ENCODE results near the gene HOOK2.

The HOOK2 gene

DNA sequence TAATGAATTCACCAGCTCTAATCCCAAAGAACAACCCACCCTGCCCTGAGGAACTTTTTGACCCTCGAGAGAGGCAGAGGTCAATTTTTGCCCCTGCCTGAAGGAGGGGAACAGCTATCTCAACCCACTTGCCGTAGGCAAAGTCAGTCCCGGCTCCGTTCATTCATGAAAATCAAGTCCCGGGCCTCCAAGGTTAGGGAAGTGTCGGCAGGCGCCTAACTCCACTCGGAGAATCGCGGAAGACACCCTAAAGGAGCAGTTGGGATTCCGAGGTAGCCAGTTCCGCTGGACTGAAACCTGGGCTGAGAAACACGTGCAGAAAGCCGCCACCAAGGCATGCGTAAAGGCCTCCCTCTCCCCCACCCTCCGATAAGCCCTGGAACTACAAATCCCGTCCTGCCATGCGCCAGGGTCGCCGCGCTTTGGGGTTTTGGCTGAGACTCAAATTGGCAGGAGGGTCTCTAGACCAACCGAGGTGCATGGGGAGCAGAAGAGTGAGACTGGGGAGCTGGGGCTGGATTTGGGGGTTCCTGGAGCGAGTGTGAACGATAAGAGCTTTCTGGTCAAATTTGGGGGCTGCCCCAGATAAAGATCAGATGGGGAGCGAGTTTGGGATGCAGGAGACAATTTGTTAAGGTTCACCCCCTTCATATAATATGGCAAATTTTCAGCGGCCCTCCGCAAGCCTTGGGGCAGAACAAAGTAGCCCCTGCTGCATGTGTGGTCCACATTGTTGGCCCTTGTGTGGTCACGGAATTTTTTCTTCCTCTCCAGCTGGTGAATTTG is 51.5 kb downstream of the HOOK2 start, which contains the start of gene TNPO2 (continued):
- TF ChIP-seq, protein P1, sequence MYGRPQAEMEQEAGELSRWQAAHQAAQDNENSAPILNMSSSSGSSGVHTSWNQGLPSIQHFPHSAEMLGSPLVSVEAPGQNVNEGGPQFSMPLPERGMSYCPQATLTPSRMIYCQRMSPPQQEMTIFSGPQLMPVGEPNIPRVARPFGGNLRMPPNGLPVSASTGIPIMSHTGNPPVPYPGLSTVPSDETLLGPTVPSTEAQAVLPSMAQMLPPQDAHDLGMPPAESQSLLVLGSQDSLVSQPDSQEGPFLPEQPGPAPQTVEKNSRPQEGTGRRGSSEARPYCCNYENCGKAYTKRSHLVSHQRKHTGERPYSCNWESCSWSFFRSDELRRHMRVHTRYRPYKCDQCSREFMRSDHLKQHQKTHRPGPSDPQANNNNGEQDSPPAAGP (tag by site-specific recombination; IDR thresholded peaks at IDR 0.05) = 0 out of 2 replicates have a peak, but pooled peaks have one; percentile 33
- TF ChIP-seq ZIC2 (tag by site-specific recombination; IDR thresholded peaks at IDR 0.05) (no peak), MEIS1 (CRISPR knock-in tag; IDR thresholded peaks at IDR 0.05; ENCODE audit: borderline replicate concordance) (no peak), PRDM1 (tag by site-specific recombination; IDR thresholded peaks at IDR 0.05) (no peak), ZFHX2 (tag by site-specific recombination; conservative IDR thresholded peaks at IDR 0.05) (no peak), ZNF155 (tag by site-specific recombination; IDR thresholded peaks at IDR 0.05) (no peak), WT1 (tag by site-specific recombination; IDR thresholded peaks at IDR 0.05) (no peak), RBAK (tag by site-specific recombination; IDR thresholded peaks at IDR 0.05) (no peak), ZBTB26 (tag by site-specific recombination; optimal IDR thresholded peaks at IDR 0.05) (peak; percentile 35), ZBTB17 (tag by site-specific recombination; IDR thresholded peaks at IDR 0.05) (peak; percentile 54), ZNF10 (tag by site-specific recombination; IDR thresholded peaks at IDR 0.05) (no peak), TCF7L2 (IDR thresholded peaks at IDR 0.05; ENCODE audit: borderline replicate concordance, low read depth, low read length) (no peak), ZNF624 (tag by site-specific recombination; IDR thresholded peaks at IDR 0.05) (no peak), ZNF776 (tag by site-specific recombination; IDR thresholded peaks at IDR 0.05; ENCODE audit: borderline replicate concordance) (no peak), ZBTB8A (tag by site-specific recombination; IDR thresholded peaks at IDR 0.05) (no peak), ZNF169 (tag by site-specific recombination; IDR thresholded peaks at IDR 0.05) (no peak), ZNF24 (tag by site-specific recombination; IDR thresholded peaks at IDR 0.05) (no peak), EGR2 (tag by site-specific recombination; IDR thresholded peaks at IDR 0.05; ENCODE audit: low read depth) (no peak), SETDB1 (IDR thresholded peaks at IDR 0.05; ENCODE audit: insufficient read length, low read length) (no peak), ZNF777 (tag by site-specific recombination; IDR thresholded peaks at IDR 0.05; ENCODE audit: borderline replicate concordance) (no peak), ZNF707 (tag by site-specific recombination; IDR thresholded peaks at IDR 0.05) (no peak), ZNF202 (tag by site-specific recombination; IDR thresholded peaks at IDR 0.05; ENCODE audit: borderline replicate concordance) (no peak), ZNF146 (tag by site-specific recombination; IDR thresholded peaks at IDR 0.05) (no peak), ZNF677 (tag by site-specific recombination; IDR thresholded peaks at IDR 0.05) (no peak), SP3 (tag by site-specific recombination; IDR thresholded peaks at IDR 0.05) (peak; percentile 49; the same call in 1 of the 2 replicates)
- TF ChIP-seq, protein P2, sequence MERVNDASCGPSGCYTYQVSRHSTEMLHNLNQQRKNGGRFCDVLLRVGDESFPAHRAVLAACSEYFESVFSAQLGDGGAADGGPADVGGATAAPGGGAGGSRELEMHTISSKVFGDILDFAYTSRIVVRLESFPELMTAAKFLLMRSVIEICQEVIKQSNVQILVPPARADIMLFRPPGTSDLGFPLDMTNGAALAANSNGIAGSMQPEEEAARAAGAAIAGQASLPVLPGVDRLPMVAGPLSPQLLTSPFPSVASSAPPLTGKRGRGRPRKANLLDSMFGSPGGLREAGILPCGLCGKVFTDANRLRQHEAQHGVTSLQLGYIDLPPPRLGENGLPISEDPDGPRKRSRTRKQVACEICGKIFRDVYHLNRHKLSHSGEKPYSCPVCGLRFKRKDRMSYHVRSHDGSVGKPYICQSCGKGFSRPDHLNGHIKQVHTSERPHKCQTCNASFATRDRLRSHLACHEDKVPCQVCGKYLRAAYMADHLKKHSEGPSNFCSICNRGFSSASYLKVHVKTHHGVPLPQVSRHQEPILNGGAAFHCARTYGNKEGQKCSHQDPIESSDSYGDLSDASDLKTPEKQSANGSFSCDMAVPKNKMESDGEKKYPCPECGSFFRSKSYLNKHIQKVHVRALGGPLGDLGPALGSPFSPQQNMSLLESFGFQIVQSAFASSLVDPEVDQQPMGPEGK (tag by site-specific recombination; IDR thresholded peaks at IDR 0.05) = peak; percentile 36; the same call in 1 of the 2 replicates
- TF ChIP-seq, protein P3, sequence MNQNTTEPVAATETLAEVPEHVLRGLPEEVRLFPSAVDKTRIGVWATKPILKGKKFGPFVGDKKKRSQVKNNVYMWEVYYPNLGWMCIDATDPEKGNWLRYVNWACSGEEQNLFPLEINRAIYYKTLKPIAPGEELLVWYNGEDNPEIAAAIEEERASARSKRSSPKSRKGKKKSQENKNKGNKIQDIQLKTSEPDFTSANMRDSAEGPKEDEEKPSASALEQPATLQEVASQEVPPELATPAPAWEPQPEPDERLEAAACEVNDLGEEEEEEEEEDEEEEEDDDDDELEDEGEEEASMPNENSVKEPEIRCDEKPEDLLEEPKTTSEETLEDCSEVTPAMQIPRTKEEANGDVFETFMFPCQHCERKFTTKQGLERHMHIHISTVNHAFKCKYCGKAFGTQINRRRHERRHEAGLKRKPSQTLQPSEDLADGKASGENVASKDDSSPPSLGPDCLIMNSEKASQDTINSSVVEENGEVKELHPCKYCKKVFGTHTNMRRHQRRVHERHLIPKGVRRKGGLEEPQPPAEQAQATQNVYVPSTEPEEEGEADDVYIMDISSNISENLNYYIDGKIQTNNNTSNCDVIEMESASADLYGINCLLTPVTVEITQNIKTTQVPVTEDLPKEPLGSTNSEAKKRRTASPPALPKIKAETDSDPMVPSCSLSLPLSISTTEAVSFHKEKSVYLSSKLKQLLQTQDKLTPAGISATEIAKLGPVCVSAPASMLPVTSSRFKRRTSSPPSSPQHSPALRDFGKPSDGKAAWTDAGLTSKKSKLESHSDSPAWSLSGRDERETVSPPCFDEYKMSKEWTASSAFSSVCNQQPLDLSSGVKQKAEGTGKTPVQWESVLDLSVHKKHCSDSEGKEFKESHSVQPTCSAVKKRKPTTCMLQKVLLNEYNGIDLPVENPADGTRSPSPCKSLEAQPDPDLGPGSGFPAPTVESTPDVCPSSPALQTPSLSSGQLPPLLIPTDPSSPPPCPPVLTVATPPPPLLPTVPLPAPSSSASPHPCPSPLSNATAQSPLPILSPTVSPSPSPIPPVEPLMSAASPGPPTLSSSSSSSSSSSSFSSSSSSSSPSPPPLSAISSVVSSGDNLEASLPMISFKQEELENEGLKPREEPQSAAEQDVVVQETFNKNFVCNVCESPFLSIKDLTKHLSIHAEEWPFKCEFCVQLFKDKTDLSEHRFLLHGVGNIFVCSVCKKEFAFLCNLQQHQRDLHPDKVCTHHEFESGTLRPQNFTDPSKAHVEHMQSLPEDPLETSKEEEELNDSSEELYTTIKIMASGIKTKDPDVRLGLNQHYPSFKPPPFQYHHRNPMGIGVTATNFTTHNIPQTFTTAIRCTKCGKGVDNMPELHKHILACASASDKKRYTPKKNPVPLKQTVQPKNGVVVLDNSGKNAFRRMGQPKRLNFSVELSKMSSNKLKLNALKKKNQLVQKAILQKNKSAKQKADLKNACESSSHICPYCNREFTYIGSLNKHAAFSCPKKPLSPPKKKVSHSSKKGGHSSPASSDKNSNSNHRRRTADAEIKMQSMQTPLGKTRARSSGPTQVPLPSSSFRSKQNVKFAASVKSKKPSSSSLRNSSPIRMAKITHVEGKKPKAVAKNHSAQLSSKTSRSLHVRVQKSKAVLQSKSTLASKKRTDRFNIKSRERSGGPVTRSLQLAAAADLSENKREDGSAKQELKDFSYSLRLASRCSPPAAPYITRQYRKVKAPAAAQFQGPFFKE (tag by site-specific recombination; IDR thresholded peaks at IDR 0.05; ENCODE audit: borderline replicate concordance) = no peak
- TF ChIP-seq, protein P4, sequence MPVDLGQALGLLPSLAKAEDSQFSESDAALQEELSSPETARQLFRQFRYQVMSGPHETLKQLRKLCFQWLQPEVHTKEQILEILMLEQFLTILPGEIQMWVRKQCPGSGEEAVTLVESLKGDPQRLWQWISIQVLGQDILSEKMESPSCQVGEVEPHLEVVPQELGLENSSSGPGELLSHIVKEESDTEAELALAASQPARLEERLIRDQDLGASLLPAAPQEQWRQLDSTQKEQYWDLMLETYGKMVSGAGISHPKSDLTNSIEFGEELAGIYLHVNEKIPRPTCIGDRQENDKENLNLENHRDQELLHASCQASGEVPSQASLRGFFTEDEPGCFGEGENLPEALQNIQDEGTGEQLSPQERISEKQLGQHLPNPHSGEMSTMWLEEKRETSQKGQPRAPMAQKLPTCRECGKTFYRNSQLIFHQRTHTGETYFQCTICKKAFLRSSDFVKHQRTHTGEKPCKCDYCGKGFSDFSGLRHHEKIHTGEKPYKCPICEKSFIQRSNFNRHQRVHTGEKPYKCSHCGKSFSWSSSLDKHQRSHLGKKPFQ (tag by site-specific recombination; IDR thresholded peaks at IDR 0.05) = no peak

Measured in HEK293 (cell line).